Amygdala (tissue), 56 donors: Measurements from ENCODE around the gene AMFR.
"Not testable (repeated sequence)": the region's sequence is repeated elsewhere in the genome, so short reads cannot be mapped to it uniquely, and the experiment has no call there.

Experiments
- DNase-seq, 56 donors: peaks; one replicate each; lab custom pipeline; 2025; lab: John Stamatoyannopoulos, UW

Gene AMFR

GRCh38 chr16:56399486-56399885 lies 25.9 kb downstream of the AMFR start:
- no peak for DNase-seq

GRCh38 chr16:56399047-56399446 lies 26.3 kb downstream of the AMFR start:
- no peak for DNase-seq

- DNase-seq = not testable (repeated sequence)
Measured at GRCh38 chr16:56396724-56397123, 28.6 kb downstream of the AMFR start.

- DNase-seq = no peak
Measured at GRCh38 chr16:56389554-56389953, 35.8 kb downstream of the AMFR start.

DNA sequence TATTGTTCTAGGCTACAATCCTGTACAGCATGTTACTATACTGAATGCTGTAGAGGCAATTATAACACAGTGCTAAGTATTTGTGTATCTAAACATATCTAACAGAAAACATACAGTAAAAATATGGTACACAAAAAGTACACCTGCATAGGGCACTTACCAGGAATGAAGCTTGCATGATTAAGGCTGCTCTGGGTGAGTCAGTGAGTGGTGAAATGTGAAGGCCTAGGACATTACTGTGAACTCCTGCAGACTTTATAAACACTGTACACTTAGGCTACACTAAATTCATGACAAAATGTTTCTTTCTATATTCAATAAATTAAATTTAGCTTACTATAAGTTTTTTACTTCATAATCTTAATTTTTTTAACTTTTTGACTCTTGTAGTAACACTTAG lies 37.1 kb downstream of the AMFR start:
- no peak for DNase-seq

GRCh38 chr16:56387396-56387795 lies 37.9 kb downstream of the AMFR start:
- DNase-seq = no peak

GRCh38 chr16:56384074-56384721 lies 41.1 kb downstream of the AMFR start:
- DNase-seq = no peak

DNA sequence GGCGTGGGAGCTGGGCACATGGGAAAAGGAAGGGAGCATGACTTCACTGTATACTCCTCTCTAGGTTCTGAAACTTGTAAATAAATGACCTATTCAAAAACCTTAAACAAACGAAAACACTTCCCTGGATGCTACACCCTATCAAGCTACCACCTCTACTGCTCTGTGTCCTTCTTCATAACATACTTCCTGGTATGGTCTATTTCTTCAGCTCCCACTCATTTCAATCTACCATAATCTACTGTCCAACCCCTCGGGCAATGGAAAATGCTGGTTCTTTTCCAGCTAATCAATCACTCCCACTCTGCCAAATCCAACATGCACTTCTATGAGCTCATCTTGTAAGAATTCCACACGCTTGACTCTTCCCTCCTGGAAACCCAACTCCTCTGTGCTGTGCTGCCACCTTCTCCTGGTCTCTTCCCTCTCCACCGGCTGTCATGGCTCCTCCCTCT lies 42.4 kb downstream of the AMFR start:
- no peak for DNase-seq

DNA sequence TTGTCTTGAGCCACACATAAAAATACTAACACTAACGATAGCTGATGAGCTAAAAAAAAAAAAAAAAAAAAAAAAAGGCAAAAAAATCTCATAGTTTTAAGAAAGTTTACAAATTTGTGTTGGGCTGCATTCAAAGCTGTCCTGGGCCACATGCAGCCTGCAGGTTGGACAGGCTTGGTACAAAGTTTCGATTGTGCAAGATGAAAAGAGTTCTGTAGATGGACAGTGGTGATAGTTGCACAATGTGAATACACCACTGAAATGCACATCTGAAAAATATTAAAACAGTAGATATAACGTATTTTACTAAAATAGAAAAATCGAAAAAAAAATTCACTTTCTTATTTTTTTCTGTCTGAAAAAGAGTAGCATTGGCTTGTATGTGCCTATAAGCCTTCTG lies 42.9 kb downstream of the AMFR start:
- no peak for DNase-seq

- not testable (repeated sequence) for DNase-seq
Measured at GRCh38 chr16:56380778-56381485, 44.4 kb downstream of the AMFR start.

DNA sequence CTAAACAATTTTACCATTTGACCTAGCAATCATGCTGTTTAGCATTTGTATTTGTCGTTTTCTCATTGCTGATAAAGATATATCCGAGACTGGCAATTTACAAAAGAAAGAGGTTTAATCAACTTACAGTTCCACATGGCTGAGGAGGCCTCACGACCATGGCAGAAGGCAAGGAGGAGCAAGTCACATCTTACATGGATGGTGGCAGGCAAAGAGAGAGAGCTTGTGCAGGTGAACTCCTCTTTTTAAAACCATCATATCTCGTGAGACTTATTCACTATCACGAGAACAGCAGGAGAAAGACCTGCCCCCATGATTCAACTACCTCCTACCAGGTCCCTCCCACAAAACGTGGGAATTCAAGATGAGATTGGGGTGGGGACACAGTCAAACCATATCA lies 46.3 kb downstream of the AMFR start:
- not testable (repeated sequence) for DNase-seq

GRCh38 chr16:56375792-56376191 lies 49.6 kb downstream of the AMFR start:
- not testable (repeated sequence) for DNase-seq

- no peak for DNase-seq
Measured at GRCh38 chr16:56373003-56373402, 52.3 kb downstream of the AMFR start.

DNA sequence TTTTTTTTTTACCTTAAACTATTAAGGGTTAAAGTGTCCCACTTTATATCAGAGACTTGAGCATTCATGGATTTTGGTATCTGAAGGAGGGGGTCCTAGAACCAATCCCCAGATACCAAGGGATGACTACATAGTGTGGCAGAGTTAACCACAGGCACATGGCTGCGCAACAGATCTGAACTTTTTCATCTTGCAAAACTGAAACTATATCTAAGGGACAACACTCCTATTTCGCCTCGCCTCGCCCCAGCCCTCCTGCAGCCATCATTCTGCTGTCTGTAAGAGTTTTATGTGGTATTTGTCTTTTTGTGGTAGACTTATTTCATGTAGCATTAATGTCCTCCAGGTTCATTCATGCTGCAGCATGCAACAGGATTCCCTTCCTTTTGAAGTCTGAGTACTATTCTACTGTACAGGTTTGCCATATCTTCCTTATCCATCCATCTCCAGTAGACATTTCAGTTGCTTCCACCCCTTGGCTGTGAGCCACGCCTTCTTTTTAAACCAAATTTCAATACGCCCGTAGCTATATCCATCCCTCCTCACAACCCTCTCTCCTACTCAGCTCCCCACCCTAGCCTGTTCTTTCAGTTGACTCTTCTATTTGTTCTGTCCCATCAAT lies 53.2 kb downstream of the AMFR start:
- no peak for DNase-seq

DNA sequence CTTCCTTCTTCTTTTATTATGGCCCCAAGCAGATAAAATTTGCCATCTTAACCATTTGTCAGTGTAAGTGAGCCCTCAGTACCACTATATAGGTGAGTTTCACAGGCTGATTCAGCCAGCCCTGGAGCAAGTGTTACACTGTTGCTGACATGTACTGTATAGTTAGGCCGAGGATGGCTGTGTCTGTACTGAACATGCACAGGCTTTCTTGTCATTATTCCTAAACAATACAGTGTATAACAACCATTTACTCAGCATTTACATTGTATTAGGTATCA lies 53.7 kb downstream of the AMFR start:
- no peak for DNase-seq

DNA sequence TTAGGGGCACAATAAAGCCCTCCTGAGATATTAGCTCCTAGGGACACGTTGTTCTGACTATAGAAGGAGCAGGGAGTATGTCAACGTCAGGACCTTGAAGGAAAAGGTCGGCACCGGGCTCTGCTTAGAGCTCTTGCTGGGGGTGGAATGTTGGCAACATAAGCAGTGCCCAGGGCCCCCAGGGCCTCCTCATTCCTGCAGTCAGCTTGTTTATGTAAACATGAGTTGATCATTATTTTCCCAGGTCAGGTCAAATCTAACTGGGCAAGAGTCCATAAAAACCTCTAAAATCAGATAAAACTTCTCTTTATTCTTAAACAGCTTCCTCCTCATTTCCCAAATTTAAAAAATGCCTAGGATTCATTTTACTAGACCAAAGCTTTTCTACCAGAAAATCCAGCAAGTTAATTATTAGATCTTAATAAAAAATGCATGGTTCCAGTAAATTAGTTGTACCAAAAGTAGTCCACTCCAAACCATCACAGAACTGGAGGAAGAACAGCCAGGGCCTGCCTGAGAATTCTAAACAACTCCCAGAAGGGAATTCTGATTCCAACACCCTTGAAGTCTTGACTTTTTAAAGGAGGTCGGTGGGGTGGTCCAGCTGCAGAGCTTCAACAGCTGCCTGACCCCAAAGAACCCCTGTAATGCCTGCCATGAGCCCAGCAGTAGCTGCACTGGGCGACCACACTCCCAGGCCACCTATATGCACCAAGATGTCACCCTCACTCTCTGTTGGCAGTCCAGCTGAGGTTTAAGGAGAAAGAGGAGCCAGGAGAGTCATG lies 54.3 kb downstream of the AMFR start:
- no peak for DNase-seq

GRCh38 chr16:56370185-56370874 lies 55.0 kb downstream of the AMFR start:
- DNase-seq = no peak

- no peak for DNase-seq
Measured at GRCh38 chr16:56369202-56369601, 56.1 kb downstream of the AMFR start.

DNA sequence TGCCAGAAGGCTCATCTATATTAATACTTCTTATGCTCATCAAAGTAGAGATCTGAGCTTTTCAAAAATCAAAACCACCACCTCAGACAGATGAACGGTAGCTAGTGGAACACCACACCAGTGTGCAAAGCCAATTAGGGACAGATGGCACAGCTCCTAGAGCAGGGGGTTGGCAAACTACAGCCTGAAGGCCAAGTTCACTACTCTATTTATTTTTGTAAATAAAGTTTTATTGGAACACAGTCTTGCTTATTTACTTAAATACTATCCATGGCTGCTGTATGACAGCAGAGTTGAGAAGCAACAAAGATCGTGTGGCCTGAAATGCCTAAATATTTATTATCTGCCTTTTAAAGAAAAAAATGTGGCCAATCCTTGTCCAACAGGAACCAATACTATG lies 56.8 kb downstream of the AMFR start:
- DNase-seq = no peak

DNA sequence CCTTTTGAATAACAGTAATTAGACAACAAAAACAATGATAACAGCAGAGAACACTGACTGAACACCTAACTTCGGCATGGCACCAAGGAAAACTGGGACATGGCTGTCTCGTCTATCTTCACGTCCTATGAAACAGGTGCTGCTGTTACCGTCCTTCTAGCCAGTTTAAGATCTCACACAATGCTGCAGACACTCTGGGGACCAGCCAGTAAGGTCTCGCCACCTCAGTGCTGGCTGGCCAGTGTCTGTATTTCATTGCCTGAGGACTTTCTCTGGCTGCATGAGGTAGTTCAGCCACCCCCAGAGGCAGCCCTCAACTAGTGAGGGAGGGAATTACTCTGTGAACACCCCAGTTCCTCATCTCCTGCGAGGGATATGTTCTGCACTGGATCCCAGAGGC lies 57.6 kb downstream of the AMFR start:
- no peak for DNase-seq

- DNase-seq = no peak
Measured at GRCh38 chr16:56366945-56367344, 58.4 kb downstream of the AMFR start.
